SK-N-SH (cell line): ENCODE results near the gene LCOR.

Experiments used
- EZH2phosphoT487 ChIP-seq: fragments of 200-600 bp; sonication (generic); IDR thresholded peaks from 2 replicates; pipeline ENCODE4 v1.6.1; 2017; ENCODE audit warnings: low read depth, mixed run types, mild to moderate bottlenecking, antibody characterized with exemption, moderate library complexity, borderline replicate concordance
- GABPA ChIP-seq: IDR thresholded peaks from 2 replicates; pipeline ENCODE4 v1.4.0; 2012; ENCODE audit warnings: low read depth, mild to moderate bottlenecking
- RFX5 ChIP-seq: IDR thresholded peaks from 2 replicates; pipeline ENCODE4 v1.6.1; 2012; ENCODE audit warnings: mild to moderate bottlenecking, improper control_type of control experiment, low read length
- TF ChIP-seq, protein P1 (sequence below): fragments of 200-600 bp; sonication (generic); IDR thresholded peaks from 2 replicates; pipeline ENCODE4 v1.6.1; 2017; ENCODE audit warnings: antibody characterized with exemption, mild to moderate bottlenecking, moderate library complexity
- TF ChIP-seq, protein P2 (sequence below): IDR thresholded peaks from 2 replicates; pipeline ENCODE4 v1.6.1; 2012; ENCODE audit warnings: mild to moderate bottlenecking, low read depth, low read length, moderate library complexity

DNA sequence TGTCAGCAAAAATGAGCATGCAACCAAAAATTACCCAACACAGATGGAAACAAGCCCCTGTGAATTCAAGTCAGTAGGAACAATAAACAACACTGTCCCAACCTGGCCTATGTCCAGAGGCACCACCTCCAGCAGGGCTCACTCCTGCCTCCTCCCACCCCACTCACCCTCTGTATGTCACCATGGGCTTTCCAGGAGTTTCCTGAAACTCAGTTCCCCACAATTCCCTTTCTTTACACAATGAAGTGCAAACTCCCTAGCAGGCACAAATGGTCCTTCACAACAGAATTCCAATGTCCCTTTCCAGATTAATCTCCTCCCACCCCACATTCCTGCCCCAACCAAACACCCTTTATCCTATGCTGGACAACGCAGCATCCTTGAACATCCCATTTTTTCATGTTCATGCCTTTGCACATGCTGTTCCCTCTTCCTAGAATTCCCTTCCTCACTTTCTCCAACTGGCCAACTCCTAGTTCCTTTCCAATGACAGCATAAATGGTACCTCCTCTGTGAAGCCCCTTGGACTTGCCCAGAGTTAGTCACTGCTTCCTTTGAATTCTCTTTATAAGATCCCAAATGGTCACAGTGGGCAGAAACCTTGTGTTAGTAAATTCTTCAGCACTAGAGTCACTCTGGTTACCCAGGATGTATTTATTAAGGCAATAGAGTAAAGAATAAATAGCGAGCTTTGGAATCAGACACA lies 196.2 kb downstream of the LCOR start:
- TF ChIP-seq, protein P1, sequence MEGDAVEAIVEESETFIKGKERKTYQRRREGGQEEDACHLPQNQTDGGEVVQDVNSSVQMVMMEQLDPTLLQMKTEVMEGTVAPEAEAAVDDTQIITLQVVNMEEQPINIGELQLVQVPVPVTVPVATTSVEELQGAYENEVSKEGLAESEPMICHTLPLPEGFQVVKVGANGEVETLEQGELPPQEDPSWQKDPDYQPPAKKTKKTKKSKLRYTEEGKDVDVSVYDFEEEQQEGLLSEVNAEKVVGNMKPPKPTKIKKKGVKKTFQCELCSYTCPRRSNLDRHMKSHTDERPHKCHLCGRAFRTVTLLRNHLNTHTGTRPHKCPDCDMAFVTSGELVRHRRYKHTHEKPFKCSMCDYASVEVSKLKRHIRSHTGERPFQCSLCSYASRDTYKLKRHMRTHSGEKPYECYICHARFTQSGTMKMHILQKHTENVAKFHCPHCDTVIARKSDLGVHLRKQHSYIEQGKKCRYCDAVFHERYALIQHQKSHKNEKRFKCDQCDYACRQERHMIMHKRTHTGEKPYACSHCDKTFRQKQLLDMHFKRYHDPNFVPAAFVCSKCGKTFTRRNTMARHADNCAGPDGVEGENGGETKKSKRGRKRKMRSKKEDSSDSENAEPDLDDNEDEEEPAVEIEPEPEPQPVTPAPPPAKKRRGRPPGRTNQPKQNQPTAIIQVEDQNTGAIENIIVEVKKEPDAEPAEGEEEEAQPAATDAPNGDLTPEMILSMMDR, result no peak
- TF ChIP-seq RFX5 (no peak), EZH2phosphoT487 (no peak), GABPA (no peak)
- TF ChIP-seq, protein P2, sequence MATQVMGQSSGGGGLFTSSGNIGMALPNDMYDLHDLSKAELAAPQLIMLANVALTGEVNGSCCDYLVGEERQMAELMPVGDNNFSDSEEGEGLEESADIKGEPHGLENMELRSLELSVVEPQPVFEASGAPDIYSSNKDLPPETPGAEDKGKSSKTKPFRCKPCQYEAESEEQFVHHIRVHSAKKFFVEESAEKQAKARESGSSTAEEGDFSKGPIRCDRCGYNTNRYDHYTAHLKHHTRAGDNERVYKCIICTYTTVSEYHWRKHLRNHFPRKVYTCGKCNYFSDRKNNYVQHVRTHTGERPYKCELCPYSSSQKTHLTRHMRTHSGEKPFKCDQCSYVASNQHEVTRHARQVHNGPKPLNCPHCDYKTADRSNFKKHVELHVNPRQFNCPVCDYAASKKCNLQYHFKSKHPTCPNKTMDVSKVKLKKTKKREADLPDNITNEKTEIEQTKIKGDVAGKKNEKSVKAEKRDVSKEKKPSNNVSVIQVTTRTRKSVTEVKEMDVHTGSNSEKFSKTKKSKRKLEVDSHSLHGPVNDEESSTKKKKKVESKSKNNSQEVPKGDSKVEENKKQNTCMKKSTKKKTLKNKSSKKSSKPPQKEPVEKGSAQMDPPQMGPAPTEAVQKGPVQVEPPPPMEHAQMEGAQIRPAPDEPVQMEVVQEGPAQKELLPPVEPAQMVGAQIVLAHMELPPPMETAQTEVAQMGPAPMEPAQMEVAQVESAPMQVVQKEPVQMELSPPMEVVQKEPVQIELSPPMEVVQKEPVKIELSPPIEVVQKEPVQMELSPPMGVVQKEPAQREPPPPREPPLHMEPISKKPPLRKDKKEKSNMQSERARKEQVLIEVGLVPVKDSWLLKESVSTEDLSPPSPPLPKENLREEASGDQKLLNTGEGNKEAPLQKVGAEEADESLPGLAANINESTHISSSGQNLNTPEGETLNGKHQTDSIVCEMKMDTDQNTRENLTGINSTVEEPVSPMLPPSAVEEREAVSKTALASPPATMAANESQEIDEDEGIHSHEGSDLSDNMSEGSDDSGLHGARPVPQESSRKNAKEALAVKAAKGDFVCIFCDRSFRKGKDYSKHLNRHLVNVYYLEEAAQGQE, result no peak
